HepG2 (cell line): ENCODE measurements around the gene JMJD8. TPM values are rescaled to one million over a fixed set of nuclear protein-coding genes. Genes with fewer than 3 reads are reported as not detected.

Experiments
- CEBPG ChIP-seq: IDR thresholded peaks from 2 replicates; pipeline ENCODE4 v1.6.1; 2016
- DNMT1 ChIP-seq: sonication (generic); formaldehyde crosslinking; IDR thresholded peaks from 2 replicates; pipeline ENCODE4 v1.5.1; 2020; ENCODE audit warnings: mild to moderate bottlenecking, missing genetic modification reagents
- ERF ChIP-seq: IDR thresholded peaks from 2 replicates; pipeline ENCODE4 v1.6.1; 2018; ENCODE audit warnings: missing biosample characterization, missing genetic modification reagents
- GATAD1 ChIP-seq: IDR thresholded peaks from 2 replicates; pipeline ENCODE4 v1.6.1; 2016; ENCODE audit warnings: missing genetic modification reagents, missing compliant biosample characterization
- GTF3A ChIP-seq: sonication (generic); formaldehyde crosslinking; conservative IDR thresholded peaks from 2 replicates; pipeline ENCODE4 v1.4.0; 2020; ENCODE audit warnings: mild to moderate bottlenecking, missing genetic modification reagents
- IKZF4 ChIP-seq: sonication (generic); formaldehyde crosslinking; IDR thresholded peaks from 2 replicates; pipeline ENCODE4 v1.5.1; 2020; ENCODE audit warnings: borderline replicate concordance, mild to moderate bottlenecking, low read depth, missing genetic modification reagents; ENCODE audit errors: not compliant biosample characterization
- KAT8 ChIP-seq: IDR thresholded peaks from 2 replicates; pipeline ENCODE4 v1.6.1; 2016; ENCODE audit warnings: missing genetic modification reagents, missing compliant biosample characterization
- MLX ChIP-seq: IDR thresholded peaks from 2 replicates; pipeline ENCODE4 v1.6.1; 2016
- NFIB ChIP-seq: sonication (generic); formaldehyde crosslinking; IDR thresholded peaks from 2 replicates; pipeline ENCODE4 v1.9.0; 2021; ENCODE audit warnings: missing genetic modification reagents, mild to moderate bottlenecking, borderline replicate concordance
- PRDM15 ChIP-seq: sonication (generic); formaldehyde crosslinking; IDR thresholded peaks from 2 replicates; pipeline ENCODE4 v1.4.0; 2020; ENCODE audit warnings: missing genetic modification reagents
- SP5 ChIP-seq: IDR thresholded peaks from 2 replicates; pipeline ENCODE4 v1.6.1; 2016; ENCODE audit warnings: low read depth, borderline replicate concordance
- TRIM24 ChIP-seq: sonication (generic); formaldehyde crosslinking; IDR thresholded peaks from 2 replicates; pipeline ENCODE4 v1.8.0; 2022; ENCODE audit warnings: mild to moderate bottlenecking, missing genetic modification reagents
- ZBTB34 ChIP-seq: sonication (generic); formaldehyde crosslinking; IDR thresholded peaks from 2 replicates; pipeline ENCODE4 v1.8.0; 2022; ENCODE audit warnings: mild to moderate bottlenecking, missing genetic modification reagents
- ZFP82 ChIP-seq: sonication (generic); formaldehyde crosslinking; IDR thresholded peaks from 2 replicates; pipeline ENCODE4 v1.5.1; 2020; ENCODE audit warnings: mild to moderate bottlenecking, missing genetic modification reagents, borderline replicate concordance
- ZNF253 ChIP-seq: sonication (generic); formaldehyde crosslinking; IDR thresholded peaks from 2 replicates; pipeline ENCODE4 v1.8.0; 2022; ENCODE audit warnings: mild to moderate bottlenecking, missing genetic modification reagents, borderline replicate concordance
- ZNF547 ChIP-seq: sonication (generic); formaldehyde crosslinking; IDR thresholded peaks from 2 replicates; pipeline ENCODE4 v1.5.1; 2020; ENCODE audit warnings: mild to moderate bottlenecking, missing genetic modification reagents
- ZNF687 ChIP-seq: sonication (generic); formaldehyde crosslinking; IDR thresholded peaks from 2 replicates; pipeline ENCODE4 v1.5.1; 2020; ENCODE audit warnings: mild to moderate bottlenecking, missing genetic modification reagents, moderate library complexity
- ZNF773 ChIP-seq: sonication (generic); formaldehyde crosslinking; IDR thresholded peaks from 2 replicates; pipeline ENCODE4 v1.4.0; 2020; ENCODE audit warnings: missing genetic modification reagents, borderline replicate concordance
- polyA plus RNA-seq, 8 experiments: library from polyadenylated mRNA; depleted of rRNA in 3 of 8; stranded (reverse) in 7 of 8; unstranded in 1 of 8; fragments of >200 nt; fragmentation: Illumina TruSeq in 4 of 8; extraction: Trizol in 4 of 8; gene quantifications; 2 replicates each; pipeline versions ENCODE4 v1.2.1 to v1.2.3, GENCODE V29; 2011 to 2016; ENCODE audit warnings: low read depth in 4 of 8, missing spikeins in 1 of 8, mixed read lengths in 1 of 8; ENCODE audit not compliant: insufficient read depth in 1 of 8
- total RNA-seq, 5 experiments: library from RNA; depleted of rRNA; stranded (reverse); fragments of >200 nt; fragmentation: Illumina TruSeq; extraction: Trizol; gene quantifications; 2 replicates each; pipeline ENCODE4 v1.2.3, GENCODE V29; 2016; ENCODE audit warnings: low read depth in 1 of 5

Gene JMJD8
- total and polyA plus RNA-seq, 2 of the 13 experiments (the other 11 are each of a cell fraction or from before 2014, with no cell fraction given) = 2.6 to 11.8 TPM

- no peak for TF ChIP-seq PRDM15 (CRISPR knock-in tag)
- TF ChIP-seq ZNF773 (CRISPR knock-in tag) = no peak
- no peak for TF ChIP-seq DNMT1
- TF ChIP-seq ZNF547 = 0 out of 2 replicates have a peak, but pooled peaks have one; percentile 6
- 0 out of 2 replicates have a peak, but pooled peaks have one; percentile 33 for TF ChIP-seq KAT8
- TF ChIP-seq TRIM24 (CRISPR knock-in tag) = no peak
- TF ChIP-seq ERF (CRISPR knock-in tag) = 0 out of 2 replicates have a peak, but pooled peaks have one; percentile 23
- no peak for TF ChIP-seq GTF3A (CRISPR knock-in tag)
- TF ChIP-seq ZFP82 = no peak; the same call in 1 of the 2 replicates
- peak; percentile 55; the same call in 1 of the 2 replicates for TF ChIP-seq GATAD1 (CRISPR knock-in tag)
- no peak for TF ChIP-seq NFIB (CRISPR knock-in tag)
- no peak for TF ChIP-seq ZNF253 (CRISPR knock-in tag)
- TF ChIP-seq SP5 = peak; percentile 89
- TF ChIP-seq ZBTB34 (CRISPR knock-in tag) = no peak
- TF ChIP-seq IKZF4 (CRISPR knock-in tag) = no peak
- TF ChIP-seq CEBPG (CRISPR knock-in tag) = no peak
- TF ChIP-seq MLX = no peak
- TF ChIP-seq ZNF687 (CRISPR knock-in tag) = peak; percentile 57; the same call in 1 of the 2 replicates
Measured at GRCh38 chr16:641326-642188, 42.6 kb downstream of the JMJD8 start, which contains the start of gene MCRIP2 (continued).
